Measurements from ENCODE around the gene NUDT4B.
"Not testable (repeated sequence)": the region's sequence is repeated elsewhere in the genome, so short reads cannot be mapped to it uniquely, and the experiment has no call there.

GRCh38 chr1:148727862-148728261 is 20.7 kb upstream of the NUDT4B start:
- TF ChIP-seq LEF1, BHLHE40 (IDR thresholded peaks at IDR 0.05; ENCODE audit: borderline replicate concordance): not testable (repeated sequence)

Data from HEK293T (cell line).